PC-9 (cell line): ENCODE results near the gene ZCCHC7. TPM values are rescaled to one million over a fixed set of nuclear protein-coding genes. Genes with fewer than 3 reads are reported as not detected.
"Not testable (repeated sequence)": the region's sequence is repeated elsewhere in the genome, so short reads cannot be mapped to it uniquely, and the experiment has no call there.

Source experiments
- BruUV-seq: library from RNA; stranded (reverse); fragments of 400-500 nt; replicated peaks from 2 replicates; lab custom pipeline; 2021; lab: Mats Ljungman, UMichigan
- CTCF ChIA-PET: fragments of 300-600 bp; sonication (Branson Sonifier 250); formaldehyde crosslinking; loops from one replicate; lab custom pipeline; 2022; ENCODE audit warnings: antibody characterized with exemption; lab: Charles Lee
- POLR2A ChIA-PET: fragments of 300-600 bp; sonication (Branson Sonifier 250); formaldehyde crosslinking; loops from one replicate; lab custom pipeline; 2022; ENCODE audit warnings: antibody characterized with exemption; ENCODE audit not compliant: unreplicated experiment; lab: Charles Lee
- DNase-seq, 2 experiments: peaks; one replicate each; pipeline versions ENCODE4 v3.0.0 to v3.0.0-alpha.2; 2015 to 2022; ENCODE audit warnings: mixed read lengths in 1 of 2
- H2AFZ ChIP-seq: fragments of 200-600 bp; sonication (generic); 2 replicates; pipeline ENCODE4 v1.8.1; 2017; ENCODE audit warnings: antibody characterized with exemption
- H3F3A ChIP-seq: fragments of 200-600 bp; sonication (generic); 2 replicates; pipeline ENCODE4 v1.8.1; 2017; ENCODE audit warnings: antibody characterized with exemption, mild to moderate bottlenecking, low read depth; ENCODE audit not compliant: insufficient read depth
- H3K27ac ChIP-seq: fragments of 200-600 bp; sonication (generic); 2 replicates; pipeline ENCODE4 v1.6.1; 2016; ENCODE audit warnings: mixed run types
- H3K27me3 ChIP-seq: fragments of 200-600 bp; sonication (generic); 2 replicates; pipeline ENCODE4 v1.6.1; 2016; ENCODE audit warnings: low read depth, mixed run types; ENCODE audit not compliant: insufficient read depth
- H3K36me3 ChIP-seq: fragments of 200-600 bp; sonication (generic); 2 replicates; pipeline ENCODE4 v1.6.1; 2016; ENCODE audit warnings: low read depth, mixed run types
- H3K4me1 ChIP-seq: fragments of 200-600 bp; sonication (generic); replicated peaks from 2 replicates; pipeline ENCODE4 v1.6.1; 2016; ENCODE audit warnings: mixed run types; ENCODE audit not compliant: insufficient read depth
- H3K4me2 ChIP-seq: fragments of 200-600 bp; sonication (generic); 2 replicates; pipeline ENCODE4 v1.6.1; 2017; ENCODE audit warnings: mixed run types
- H3K4me3 ChIP-seq: fragments of 200-600 bp; sonication (generic); 2 replicates; pipeline ENCODE4 v1.6.1; 2016; ENCODE audit warnings: mixed run types
- H3K79me2 ChIP-seq: fragments of 200-600 bp; sonication (generic); 2 replicates; pipeline ENCODE4 v1.6.1; 2017; ENCODE audit warnings: low read depth, mixed run types
- H3K9me2 ChIP-seq: fragments of 200-600 bp; sonication (generic); 2 replicates; pipeline ENCODE4 v1.8.1; 2017; ENCODE audit warnings: mild to moderate bottlenecking; ENCODE audit not compliant: insufficient read depth
- H3K9me3 ChIP-seq: fragments of 200-600 bp; sonication (generic); 2 replicates; pipeline ENCODE4 v1.8.1; 2016; ENCODE audit warnings: low read depth; ENCODE audit not compliant: insufficient read depth
- H4K20me1 ChIP-seq: fragments of 200-600 bp; sonication (generic); 2 replicates; pipeline ENCODE4 v1.8.1; 2017; ENCODE audit not compliant: insufficient read depth
- CTCF ChIP-seq: fragments of 200-600 bp; sonication (generic); conservative IDR thresholded peaks from 2 replicates; pipeline ENCODE4 v1.6.1; 2017; ENCODE audit warnings: mixed run types, antibody characterized with exemption, mild to moderate bottlenecking, moderate library complexity
- EZH2 ChIP-seq: fragments of 200-600 bp; sonication (generic); IDR thresholded peaks from 2 replicates; pipeline ENCODE4 v1.8.0; 2017; ENCODE audit warnings: antibody characterized with exemption, low read depth
- intact Hi-C: fragments of 100-400 bp; cut with micrococcal nuclease; formaldehyde crosslinking; loops from one replicate; pipeline ENCODE4 v1.10.0; 2022; ENCODE audit not compliant: unreplicated experiment
- total RNA-seq: library from RNA; stranded (reverse); gene quantifications from 2 replicates; pipeline ENCODE4 v1.2.3, GENCODE V29; 2021

ZCCHC7 gene
- total RNA-seq, 1 experiment from 2014 or later: 15.9 TPM

- no TSS peak for BruUV-seq
- Histone ChIP-seq H3K36me3 (no peaks in the 10 kb centered on the region), H3F3A (no peaks in the 10 kb centered on the region), H4K20me1 (no peaks in the 10 kb centered on the region), H3K27ac (no peak overlapping the region), H3K9me3 (no peaks in the 10 kb centered on the region), H3K4me1 (no peaks in the 10 kb centered on the region), H3K4me2 (no peak overlapping the region), H3K9me2 (no peaks in the 10 kb centered on the region), H3K27me3 (no peaks in the 10 kb centered on the region), H3K79me2 (no peaks in the 10 kb centered on the region), H2AFZ (no peak overlapping the region), H3K4me3 (no peak overlapping the region)
- ChIA-PET CTCF (no interaction called here), POLR2A (no interaction called here)
- no peak for DNase-seq
- intact Hi-C loops: no loop called here
- TF ChIP-seq EZH2 (no peak), CTCF (no peak)
Observed at GRCh38 chr9:37392272-37392671, 271.9 kb downstream of the ZCCHC7 start.

- Histone ChIP-seq H3K36me3 (no peaks in the 10 kb centered on the region), H3K79me2 (no peaks in the 10 kb centered on the region), H2AFZ (no peak overlapping the region), H3K4me2 (no peak overlapping the region), H3K27me3 (no peaks in the 10 kb centered on the region), H4K20me1 (no peaks in the 10 kb centered on the region), H3K9me3 (no peaks in the 10 kb centered on the region), H3F3A (no peaks in the 10 kb centered on the region), H3K4me1 (no peaks in the 10 kb centered on the region), H3K4me3 (no peak overlapping the region), H3K9me2 (no peaks in the 10 kb centered on the region), H3K27ac (no peak overlapping the region)
- TF ChIP-seq CTCF (no peak), EZH2 (no peak)
- intact Hi-C loops: no loop called here
- ChIA-PET CTCF (no interaction called here), POLR2A (no interaction called here)
- no peak for DNase-seq
- no TSS peak for BruUV-seq
Observed at GRCh38 chr9:37395229-37395628, 274.9 kb downstream of the ZCCHC7 start.

- no peaks in the 10 kb centered on the region for H3K9me2 ChIP-seq
- no peak for TF ChIP-seq EZH2
- TF ChIP-seq CTCF: no peak
- H3K27me3 ChIP-seq: no peaks in the 10 kb centered on the region
- no peak for DNase-seq
- H4K20me1 ChIP-seq: no peaks in the 10 kb centered on the region
- no peak overlapping the region for H3K4me3 ChIP-seq
- intact Hi-C loops: no loop called here
- ChIA-PET POLR2A (no interaction called here), CTCF (no interaction called here)
- H2AFZ ChIP-seq: no peak overlapping the region
- no peaks in the 10 kb centered on the region for H3K36me3 ChIP-seq
- H3F3A ChIP-seq: no peaks in the 10 kb centered on the region
- H3K9me3 ChIP-seq: no peaks in the 10 kb centered on the region
- H3K4me1 ChIP-seq: no peaks in the 10 kb centered on the region
- no peak overlapping the region for H3K27ac ChIP-seq
- no peak overlapping the region for H3K4me2 ChIP-seq
- no peaks in the 10 kb centered on the region for H3K79me2 ChIP-seq
- BruUV-seq: no TSS peak
Observed at GRCh38 chr9:37395663-37396062, 275.3 kb downstream of the ZCCHC7 start.

- POLR2A ChIA-PET, H2AFZ ChIP-seq, H3K4me1 ChIP-seq, intact Hi-C loops, H3K79me2 ChIP-seq, DNase-seq, H4K20me1 ChIP-seq, BruUV-seq, H3K36me3 ChIP-seq, H3K4me2 ChIP-seq, H3K27ac ChIP-seq, H3K9me3 ChIP-seq, CTCF ChIA-PET, H3K4me3 ChIP-seq, H3F3A ChIP-seq, H3K9me2 ChIP-seq, H3K27me3 ChIP-seq: not testable (repeated sequence)
Observed at GRCh38 chr9:37397948-37398347, 277.6 kb downstream of the ZCCHC7 start.
